Endothelial cell of umbilical vein (primary cell): ENCODE measurements around the gene SV2A.
A peak's percentile ranks its signal among the peaks of the same experiment; 100 is the strongest.

Source experiments
- CTCF ChIP-seq, 2 donors: IDR thresholded peaks; 1 replicate in 1 of 2; 2 replicates in 1 of 2; pipeline ENCODE4 v1.5.1; 2011; ENCODE audit warnings: low read length in 2 of 2, mild to moderate bottlenecking in 2 of 2, moderate library complexity in 2 of 2, control low read depth in 1 of 2, inconsistent platforms in 1 of 2, low read depth in 1 of 2; ENCODE audit not compliant: insufficient read depth in 1 of 2; ENCODE audit errors: extremely low read depth in 1 of 2
- EZH2 ChIP-seq: IDR thresholded peaks from 2 replicates; pipeline ENCODE4 v1.6.1; 2012; ENCODE audit warnings: borderline replicate concordance, low read depth, mild to moderate bottlenecking, moderate library complexity, low read length, inconsistent platforms; ENCODE audit not compliant: severe bottlenecking
- FOS ChIP-seq: IDR thresholded peaks from 2 replicates; pipeline ENCODE4 v1.6.1; 2011; ENCODE audit warnings: mild to moderate bottlenecking, low read length, moderate library complexity, borderline replicate concordance; ENCODE audit not compliant: insufficient read depth
- JUN ChIP-seq: IDR thresholded peaks from 2 replicates; pipeline ENCODE4 v1.6.1; 2011; ENCODE audit warnings: borderline replicate concordance, low read depth; ENCODE audit not compliant: insufficient read length, insufficient read depth
- MAX ChIP-seq: IDR thresholded peaks from 2 replicates; pipeline ENCODE4 v1.6.1; 2011; ENCODE audit not compliant: insufficient read depth, insufficient read length
- MYC ChIP-seq: IDR thresholded peaks from one replicate; pipeline ENCODE4 v1.6.1; 2011; ENCODE audit warnings: mild to moderate bottlenecking, low read depth, low read length
- POLR2A ChIP-seq: IDR thresholded peaks from 2 replicates; pipeline ENCODE4 v1.6.1; 2012; ENCODE audit warnings: low read depth, mild to moderate bottlenecking, control low read depth, low read length
- POLR2AphosphoS5 ChIP-seq: IDR thresholded peaks from 2 replicates; pipeline ENCODE4 v1.6.1; 2012; ENCODE audit warnings: low read depth, mild to moderate bottlenecking, control low read depth, low read length, moderate library complexity; ENCODE audit not compliant: insufficient read depth

- TF ChIP-seq CTCF (IDR thresholded peaks at IDR 0.05; ENCODE audit: extremely low read depth in 1 of 2, insufficient read depth in 1 of 2, low read depth in 1 of 2, low read length in 2 of 2) (peak; percentile 48 to 53), POLR2A (no peak), EZH2 (no peak), MAX (no peak), POLR2AphosphoS5 (no peak), MYC (no peak), JUN (no peak), FOS (no peak)
Measured at GRCh38 chr1:149962039-149962647, 44.5 kb upstream of the SV2A start.
